OCI-LY1 (cell line): ENCODE data around the gene MME.

Experiments
- H2AFZ ChIP-seq: fragments of 200-600 bp; sonication (generic), shearing (Covaris generic); 2 replicates; pipeline ENCODE4 v1.6.0; 2014; ENCODE audit warnings: antibody characterized with exemption, mild to moderate bottlenecking, low read length
- H3F3A ChIP-seq: fragments of 200-600 bp; sonication (generic), shearing (Covaris generic); 2 replicates; pipeline ENCODE4 v1.6.0; 2014; ENCODE audit warnings: mild to moderate bottlenecking, antibody characterized with exemption, low read length, moderate library complexity; ENCODE audit not compliant: insufficient read depth
- H3K27ac ChIP-seq: fragments of 200-600 bp; sonication (generic); 2 replicates; pipeline ENCODE4 v1.5.1; 2014; ENCODE audit warnings: low read length, mixed run types, mild to moderate bottlenecking, low read depth; ENCODE audit not compliant: poor library complexity, severe bottlenecking
- H3K27me3 ChIP-seq: fragments of 200-600 bp; sonication (generic); 2 replicates; pipeline ENCODE4 v1.6.0; 2014; ENCODE audit warnings: antibody characterized with exemption, mild to moderate bottlenecking, low read length, moderate library complexity; ENCODE audit not compliant: insufficient read depth
- H3K36me3 ChIP-seq: fragments of 200-600 bp; sonication (generic); 2 replicates; pipeline ENCODE4 v1.6.1; 2014; ENCODE audit warnings: mild to moderate bottlenecking, antibody characterized with exemption, low read length, moderate library complexity, mixed read lengths; ENCODE audit not compliant: insufficient read depth
- H3K4me1 ChIP-seq: fragments of 200-600 bp; sonication (generic); 2 replicates; pipeline ENCODE4 v1.5.1; 2014; ENCODE audit warnings: mild to moderate bottlenecking, low read length, moderate library complexity; ENCODE audit not compliant: insufficient read depth, severe bottlenecking
- H3K4me2 ChIP-seq: fragments of 200-600 bp; sonication (generic), shearing (Covaris generic); 2 replicates; pipeline ENCODE4 v1.6.1; 2014; ENCODE audit warnings: low read length
- H3K4me3 ChIP-seq: fragments of 200-600 bp; sonication (generic); 2 replicates; pipeline ENCODE4 v1.5.1; 2014; ENCODE audit warnings: low read length, low read depth, mild to moderate bottlenecking, mixed read lengths; ENCODE audit not compliant: poor library complexity, severe bottlenecking
- H3K79me2 ChIP-seq: fragments of 200-600 bp; shearing (Covaris generic); 2 replicates; pipeline ENCODE4 v1.6.1; 2016; ENCODE audit warnings: mixed run types, low read length, mixed read lengths; ENCODE audit not compliant: insufficient read depth
- H3K9ac ChIP-seq: fragments of 200-600 bp; sonication (generic), shearing (Covaris generic); 2 replicates; pipeline ENCODE4 v1.6.1; 2014; ENCODE audit warnings: mild to moderate bottlenecking, low read length, mixed read lengths
- H3K9me2 ChIP-seq: fragments of 200-600 bp; sonication (generic), shearing (Covaris generic); 2 replicates; pipeline ENCODE4 v1.6.1; 2014; ENCODE audit warnings: low read depth, mild to moderate bottlenecking, low read length, mixed read lengths
- H3K9me3 ChIP-seq: fragments of 200-600 bp; shearing (Covaris generic); 2 replicates; pipeline ENCODE4 v1.6.1; 2014; ENCODE audit warnings: low read length, mixed read lengths
- H4K20me1 ChIP-seq: fragments of 200-600 bp; sonication (generic), shearing (Covaris generic); 2 replicates; pipeline ENCODE4 v1.6.0; 2016; ENCODE audit warnings: mild to moderate bottlenecking, low read length; ENCODE audit not compliant: insufficient read depth
- EZH2 ChIP-seq: fragments of 200-600 bp; sonication (generic), shearing (Covaris generic); IDR thresholded peaks from 2 replicates; pipeline ENCODE4 v1.8.0; 2017; ENCODE audit warnings: borderline replicate concordance, mixed run types, mild to moderate bottlenecking, antibody characterized with exemption, low read length, moderate library complexity, mixed read lengths
- TF ChIP-seq, protein P1 (sequence below): fragments of 200-600 bp; sonication (generic), shearing (Covaris generic); IDR thresholded peaks from 2 replicates; pipeline ENCODE4 v1.5.1; 2017; ENCODE audit warnings: mild to moderate bottlenecking, antibody characterized with exemption, low read length, moderate library complexity, mixed read lengths

Gene MME

DNA sequence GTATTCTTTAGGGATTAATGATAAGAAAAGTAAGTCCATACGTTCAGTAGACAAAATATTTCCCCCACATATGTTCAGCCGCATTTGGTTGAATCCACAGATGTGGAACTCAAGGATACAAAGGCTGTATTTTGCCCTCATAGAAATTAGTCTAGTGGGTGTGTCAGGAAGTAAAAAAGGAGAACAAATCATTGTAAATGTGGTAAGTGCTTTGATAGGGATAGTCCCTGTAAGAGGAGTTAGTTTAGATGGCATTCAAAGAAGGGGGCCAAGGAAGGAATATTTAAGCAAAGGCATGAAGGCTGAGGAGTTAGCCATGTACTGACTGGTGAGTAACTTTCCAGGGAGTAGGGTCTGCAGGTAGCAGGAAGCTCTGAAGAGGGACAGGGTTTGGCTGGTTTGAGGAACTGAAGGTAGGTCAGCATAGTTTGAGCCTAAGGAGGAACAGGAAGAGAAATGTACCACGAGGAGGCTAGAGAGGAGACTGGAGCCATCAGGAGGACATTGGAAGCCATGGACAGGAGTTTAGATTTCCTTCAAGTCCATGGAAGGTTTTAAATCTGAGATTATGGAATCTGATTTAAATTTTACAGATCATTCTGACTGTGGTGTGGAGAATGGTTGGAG is 98.8 kb downstream of the MME start:
- TF ChIP-seq, protein P1, sequence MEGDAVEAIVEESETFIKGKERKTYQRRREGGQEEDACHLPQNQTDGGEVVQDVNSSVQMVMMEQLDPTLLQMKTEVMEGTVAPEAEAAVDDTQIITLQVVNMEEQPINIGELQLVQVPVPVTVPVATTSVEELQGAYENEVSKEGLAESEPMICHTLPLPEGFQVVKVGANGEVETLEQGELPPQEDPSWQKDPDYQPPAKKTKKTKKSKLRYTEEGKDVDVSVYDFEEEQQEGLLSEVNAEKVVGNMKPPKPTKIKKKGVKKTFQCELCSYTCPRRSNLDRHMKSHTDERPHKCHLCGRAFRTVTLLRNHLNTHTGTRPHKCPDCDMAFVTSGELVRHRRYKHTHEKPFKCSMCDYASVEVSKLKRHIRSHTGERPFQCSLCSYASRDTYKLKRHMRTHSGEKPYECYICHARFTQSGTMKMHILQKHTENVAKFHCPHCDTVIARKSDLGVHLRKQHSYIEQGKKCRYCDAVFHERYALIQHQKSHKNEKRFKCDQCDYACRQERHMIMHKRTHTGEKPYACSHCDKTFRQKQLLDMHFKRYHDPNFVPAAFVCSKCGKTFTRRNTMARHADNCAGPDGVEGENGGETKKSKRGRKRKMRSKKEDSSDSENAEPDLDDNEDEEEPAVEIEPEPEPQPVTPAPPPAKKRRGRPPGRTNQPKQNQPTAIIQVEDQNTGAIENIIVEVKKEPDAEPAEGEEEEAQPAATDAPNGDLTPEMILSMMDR, result no peak
- no peak for TF ChIP-seq EZH2
- Histone ChIP-seq H3F3A (no peaks in the 10 kb centered on the region), H3K9me3 (no peaks in the 10 kb centered on the region), H3K27ac (no peak overlapping the region), H3K4me1 (peaks cover 17% of the 10 kb centered on the region), H3K27me3 (no peaks in the 10 kb centered on the region), H3K9me2 (no peaks in the 10 kb centered on the region), H3K36me3 (peaks cover 87% of the 10 kb centered on the region), H3K4me3 (no peak overlapping the region), H2AFZ (no peak overlapping the region), H3K9ac (no peak overlapping the region), H3K79me2 (no peaks in the 10 kb centered on the region), H3K4me2 (no peak overlapping the region), H4K20me1 (no peaks in the 10 kb centered on the region)

DNA sequence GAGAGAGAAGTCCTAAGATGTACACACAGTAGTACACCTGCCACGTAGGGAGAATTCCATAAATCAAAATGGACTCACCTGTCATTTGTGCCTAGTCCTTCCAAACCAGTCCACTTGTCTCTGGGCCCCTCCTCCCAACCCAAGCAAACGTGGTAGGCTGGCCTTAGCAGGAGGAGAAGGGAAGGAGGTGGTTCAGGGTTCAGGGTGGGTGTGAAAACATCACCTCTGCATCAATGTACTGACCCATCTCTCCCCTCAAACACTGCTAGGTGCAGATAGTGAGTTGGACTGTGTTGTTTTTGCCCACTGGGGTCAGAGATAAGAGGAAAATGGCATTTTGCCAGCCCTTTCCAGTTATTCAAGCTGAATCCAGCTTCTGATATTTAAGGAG is 99.3 kb downstream of the MME start:
- H4K20me1 ChIP-seq, result no peaks in the 10 kb centered on the region
- H3K27me3 ChIP-seq, result no peaks in the 10 kb centered on the region
- peaks cover 21% of the 10 kb centered on the region for H3K4me1 ChIP-seq
- no peaks in the 10 kb centered on the region for H3K9me2 ChIP-seq
- peaks cover 83% of the 10 kb centered on the region for H3K36me3 ChIP-seq
- TF ChIP-seq, protein P1, result no peak
- TF ChIP-seq EZH2, result no peak
- no peaks in the 10 kb centered on the region for H3K9me3 ChIP-seq
- no peak overlapping the region for H3K27ac ChIP-seq
- H3K4me2 ChIP-seq, result no peak overlapping the region
- H3K79me2 ChIP-seq, result no peaks in the 10 kb centered on the region
- no peak overlapping the region for H3K9ac ChIP-seq
- no peak overlapping the region for H2AFZ ChIP-seq
- no peaks in the 10 kb centered on the region for H3F3A ChIP-seq
- H3K4me3 ChIP-seq, result no peak overlapping the region

DNA sequence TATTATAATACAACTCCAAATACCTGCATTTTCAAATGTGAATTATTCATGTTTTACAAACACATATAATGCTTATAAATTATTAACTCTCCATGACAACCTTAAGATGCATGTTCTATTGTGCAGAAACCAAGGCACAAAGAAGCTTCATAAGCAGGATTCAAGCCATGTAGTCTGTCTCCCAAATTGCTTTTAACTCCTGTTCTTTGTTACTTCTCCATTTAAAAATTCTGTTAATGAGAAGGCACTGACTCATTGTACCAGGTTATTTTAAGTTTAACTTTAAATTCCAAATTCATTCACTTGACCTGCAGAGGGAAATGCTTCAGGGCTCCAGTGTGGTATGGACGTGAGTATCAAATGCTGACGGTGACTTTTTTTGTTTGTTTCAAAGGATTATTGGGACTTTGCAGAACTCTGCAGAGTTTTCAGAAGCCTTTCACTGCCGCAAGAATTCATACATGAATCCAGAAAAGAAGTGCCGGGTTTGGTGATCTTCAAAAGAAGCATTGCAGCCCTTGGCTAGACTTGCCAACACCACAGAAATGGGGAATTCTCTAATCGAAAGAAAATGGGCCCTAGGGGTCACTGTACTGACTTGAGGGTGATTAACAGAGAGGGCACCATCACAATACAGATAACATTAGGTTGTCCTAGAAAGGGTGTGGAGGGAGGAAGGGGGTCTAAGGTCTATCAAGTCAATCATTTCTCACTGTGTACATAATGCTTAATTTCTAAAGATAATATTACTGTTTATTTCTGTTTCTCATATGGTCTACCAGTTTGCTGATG is 100.0 kb downstream of the MME start:
- TF ChIP-seq, protein P1, result no peak; the same call in 1 of the 2 replicates
- no peak for TF ChIP-seq EZH2
- Histone ChIP-seq H3K9me2 (no peaks in the 10 kb centered on the region), H3K27me3 (no peaks in the 10 kb centered on the region), H3K4me3 (no peak overlapping the region), H3K27ac (no peak overlapping the region), H3F3A (no peaks in the 10 kb centered on the region), H3K4me2 (no peak overlapping the region), H3K9me3 (no peaks in the 10 kb centered on the region), H2AFZ (no peak overlapping the region), H4K20me1 (no peaks in the 10 kb centered on the region), H3K79me2 (no peaks in the 10 kb centered on the region), H3K36me3 (peaks cover 76% of the 10 kb centered on the region), H3K9ac (no peak overlapping the region), H3K4me1 (peaks cover 21% of the 10 kb centered on the region)
